Nephron (organoid): ENCODE results near the gene SOHLH1.

Experiments
- H3K27ac Mint-ChIP-seq, 3 experiments: 2 replicates each; pipeline ENCODE4 v1.8.0; 2020; ENCODE audit warnings: mixed read lengths in 3 of 3, mild to moderate bottlenecking in 2 of 3, moderate library complexity in 1 of 3
- H3K27me3 Mint-ChIP-seq: 2 replicates; pipeline ENCODE4 v1.8.0; 2021; ENCODE audit warnings: low read depth, mild to moderate bottlenecking, moderate library complexity, mixed read lengths
- H3K36me3 Mint-ChIP-seq: 2 replicates; pipeline ENCODE4 v1.8.0; 2020; ENCODE audit warnings: low read depth, mixed read lengths
- H3K4me1 Mint-ChIP-seq: 2 replicates; pipeline ENCODE4 v1.8.0; 2020; ENCODE audit warnings: mixed read lengths
- H3K4me3 Mint-ChIP-seq, 3 experiments: 2 replicates each; pipeline ENCODE4 v1.8.0; 2020; ENCODE audit warnings: mild to moderate bottlenecking in 3 of 3, mixed read lengths in 3 of 3, moderate library complexity in 2 of 3
- H3K9me3 Mint-ChIP-seq: 2 replicates; pipeline ENCODE4 v1.8.0; 2020; ENCODE audit warnings: mixed read lengths
- TF ChIP-seq, protein P1 (sequence below), 3 experiments: fragments of 200-600 bp; sonication (generic); IDR thresholded peaks; one replicate each; pipeline ENCODE4 v1.5.0; 2021; ENCODE audit warnings: antibody characterized with exemption in 3 of 3; ENCODE audit not compliant: unreplicated experiment in 3 of 3

The SOHLH1 gene

DNA sequence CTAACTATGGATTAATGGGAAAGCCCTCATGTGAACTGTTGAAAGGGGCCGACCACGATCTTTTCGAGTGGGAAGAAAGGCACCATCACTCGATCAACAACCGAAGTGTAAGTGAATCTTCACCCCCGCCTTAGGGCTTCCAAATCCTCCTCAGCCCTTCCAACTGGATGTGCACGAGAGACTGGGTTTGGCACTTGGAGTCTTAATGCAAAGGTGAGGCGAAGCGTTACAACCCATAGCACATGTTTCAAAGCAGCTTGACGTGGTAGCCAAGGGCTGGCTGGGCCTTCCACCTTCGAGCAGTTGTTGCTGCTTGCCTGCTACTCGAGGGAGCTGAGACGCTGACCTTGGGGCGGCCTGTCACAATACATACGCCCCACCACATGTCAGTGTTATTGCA lies 41.9 kb downstream of the SOHLH1 start:
- Mint-ChIP-seq H3K4me3 (no peak overlapping the region), H3K27me3 (no peaks in the 10 kb centered on the region), H3K27ac (no peak overlapping the region), H3K4me1 (peaks cover 8% of the 10 kb centered on the region), H3K36me3 (no peaks in the 10 kb centered on the region), H3K9me3 (peaks cover 12% of the 10 kb centered on the region)
- TF ChIP-seq, protein P1, sequence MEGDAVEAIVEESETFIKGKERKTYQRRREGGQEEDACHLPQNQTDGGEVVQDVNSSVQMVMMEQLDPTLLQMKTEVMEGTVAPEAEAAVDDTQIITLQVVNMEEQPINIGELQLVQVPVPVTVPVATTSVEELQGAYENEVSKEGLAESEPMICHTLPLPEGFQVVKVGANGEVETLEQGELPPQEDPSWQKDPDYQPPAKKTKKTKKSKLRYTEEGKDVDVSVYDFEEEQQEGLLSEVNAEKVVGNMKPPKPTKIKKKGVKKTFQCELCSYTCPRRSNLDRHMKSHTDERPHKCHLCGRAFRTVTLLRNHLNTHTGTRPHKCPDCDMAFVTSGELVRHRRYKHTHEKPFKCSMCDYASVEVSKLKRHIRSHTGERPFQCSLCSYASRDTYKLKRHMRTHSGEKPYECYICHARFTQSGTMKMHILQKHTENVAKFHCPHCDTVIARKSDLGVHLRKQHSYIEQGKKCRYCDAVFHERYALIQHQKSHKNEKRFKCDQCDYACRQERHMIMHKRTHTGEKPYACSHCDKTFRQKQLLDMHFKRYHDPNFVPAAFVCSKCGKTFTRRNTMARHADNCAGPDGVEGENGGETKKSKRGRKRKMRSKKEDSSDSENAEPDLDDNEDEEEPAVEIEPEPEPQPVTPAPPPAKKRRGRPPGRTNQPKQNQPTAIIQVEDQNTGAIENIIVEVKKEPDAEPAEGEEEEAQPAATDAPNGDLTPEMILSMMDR (IDR thresholded peaks at IDR 0.05; ENCODE audit: unreplicated experiment in 3 of 3), result no peak

DNA sequence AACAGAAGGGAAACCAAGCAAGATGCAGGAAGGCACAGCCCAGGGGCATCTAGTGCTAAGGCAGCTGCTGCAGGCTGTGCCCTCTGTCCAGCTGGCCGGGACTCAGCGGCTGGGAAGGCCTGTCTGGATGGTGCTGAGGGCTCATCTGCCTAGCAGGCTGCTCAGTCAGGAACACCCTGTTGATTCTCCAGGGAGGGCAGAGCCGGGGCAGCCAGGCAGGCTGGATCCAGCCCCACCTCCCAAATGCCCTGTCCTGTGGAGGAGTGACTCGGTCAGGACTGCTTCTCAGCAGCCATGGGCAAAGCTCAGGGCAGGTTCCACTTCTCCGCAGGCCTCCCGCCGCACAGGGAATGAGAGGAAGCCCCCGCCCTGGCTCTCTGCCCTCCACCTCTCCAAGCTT lies 44.0 kb downstream of the SOHLH1 start:
- Mint-ChIP-seq H3K4me3 (no peak overlapping the region), H3K27me3 (no peaks in the 10 kb centered on the region), H3K9me3 (peaks cover 27% of the 10 kb centered on the region), H3K27ac (no peak overlapping the region), H3K4me1 (no peaks in the 10 kb centered on the region), H3K36me3 (peaks cover 3% of the 10 kb centered on the region)
- TF ChIP-seq, protein P1 (IDR thresholded peaks at IDR 0.05; ENCODE audit: unreplicated experiment in 3 of 3), result no peak

DNA sequence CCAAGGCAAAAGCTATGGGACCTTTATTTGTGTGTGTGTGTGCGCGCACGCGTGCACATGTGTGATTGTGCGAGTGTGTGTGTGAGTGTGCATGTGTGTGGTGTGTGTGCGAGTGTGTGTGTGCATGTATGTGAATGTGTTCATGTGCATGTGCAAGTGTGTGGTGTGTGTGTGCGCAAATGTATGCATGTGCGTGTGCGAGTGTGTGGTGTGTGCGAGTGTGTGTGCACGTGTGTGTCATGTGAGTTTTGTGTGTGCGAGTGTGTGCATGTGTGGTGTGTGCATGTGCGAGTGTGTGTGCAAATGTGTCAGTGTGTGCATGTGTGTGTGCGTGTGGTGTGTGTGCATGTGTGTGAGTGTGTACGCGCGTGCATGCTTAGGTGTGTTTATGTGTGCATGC lies 48.9 kb downstream of the SOHLH1 start:
- H3K4me1 Mint-ChIP-seq, result no peaks in the 10 kb centered on the region
- TF ChIP-seq, protein P1 (IDR thresholded peaks at IDR 0.05; ENCODE audit: unreplicated experiment in 3 of 3), result no peak
- H3K4me3 Mint-ChIP-seq, result no peak overlapping the region
- H3K27ac Mint-ChIP-seq, result no peak overlapping the region
- H3K36me3 Mint-ChIP-seq, result peaks cover 5% of the 10 kb centered on the region
- no peaks in the 10 kb centered on the region for H3K27me3 Mint-ChIP-seq
- H3K9me3 Mint-ChIP-seq, result peaks cover 51% of the 10 kb centered on the region

DNA sequence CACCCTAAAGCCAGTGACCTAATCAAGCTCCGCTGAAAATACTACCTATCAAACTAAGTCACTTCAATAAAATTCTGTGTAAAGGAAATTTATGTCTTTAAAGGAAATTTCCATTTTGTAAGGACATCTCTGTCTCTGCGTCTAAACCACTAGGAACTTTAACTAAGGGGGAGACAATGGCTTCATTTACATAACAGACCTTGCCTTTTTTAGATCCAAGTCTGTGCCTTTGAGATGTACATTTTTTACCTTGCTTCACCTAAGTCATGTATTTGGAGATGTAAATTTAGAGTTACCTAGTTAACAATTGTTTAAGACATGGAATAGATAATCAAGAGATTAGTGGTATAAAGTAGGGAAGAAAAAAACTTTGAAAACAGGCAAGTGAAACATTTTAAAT lies 49.8 kb downstream of the SOHLH1 start:
- no peak overlapping the region for H3K27ac Mint-ChIP-seq
- H3K4me1 Mint-ChIP-seq, result no peaks in the 10 kb centered on the region
- H3K36me3 Mint-ChIP-seq, result peaks cover 5% of the 10 kb centered on the region
- no peak overlapping the region for H3K4me3 Mint-ChIP-seq
- TF ChIP-seq, protein P1 (IDR thresholded peaks at IDR 0.05; ENCODE audit: unreplicated experiment in 3 of 3), result no peak
- H3K27me3 Mint-ChIP-seq, result peaks cover 3% of the 10 kb centered on the region
- H3K9me3 Mint-ChIP-seq, result peaks cover 56% of the 10 kb centered on the region

DNA sequence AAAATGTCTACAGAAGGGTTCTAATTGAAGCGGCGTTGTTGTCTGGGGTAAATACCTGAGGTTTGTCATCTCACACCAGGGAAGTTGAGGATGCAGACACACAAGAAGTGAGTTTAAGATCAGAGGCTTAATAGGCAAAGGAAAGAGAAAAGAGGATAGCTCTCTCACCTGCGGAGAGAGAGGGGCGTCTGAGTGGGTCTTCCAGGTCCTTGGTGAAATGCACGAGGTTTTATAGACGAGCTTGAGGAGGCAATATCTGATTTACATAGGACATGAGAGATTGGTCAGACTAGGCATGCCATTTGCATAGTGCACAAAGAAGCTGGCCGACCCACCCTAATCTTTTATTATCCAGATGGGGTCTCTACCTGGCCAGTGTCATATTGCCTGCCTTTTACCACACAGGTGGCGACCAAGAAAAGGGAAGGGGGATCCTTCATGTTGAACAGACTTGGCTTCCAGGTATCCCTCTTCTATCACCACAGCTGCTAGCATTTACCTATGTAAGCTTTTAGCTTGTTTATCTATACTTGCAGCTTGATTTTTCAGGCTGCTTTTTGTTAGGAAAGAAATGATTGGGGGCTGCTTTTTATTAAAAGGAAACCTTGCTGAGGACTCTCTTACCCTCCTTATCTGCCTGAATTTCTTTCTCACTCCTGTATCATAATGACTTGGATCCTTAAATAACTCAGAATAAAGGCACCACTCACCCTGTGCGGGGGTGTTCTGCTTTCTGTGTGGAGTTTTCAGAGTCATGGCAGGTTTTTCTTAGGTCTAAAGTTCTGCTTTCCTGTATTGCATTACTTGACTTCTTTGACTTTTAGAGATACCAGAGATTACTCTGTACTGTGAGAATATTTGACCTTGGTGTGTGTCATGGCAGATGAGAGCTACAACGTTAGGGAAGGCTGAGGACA lies 50.5 kb downstream of the SOHLH1 start:
- no peak overlapping the region for H3K4me3 Mint-ChIP-seq
- TF ChIP-seq, protein P1 (IDR thresholded peaks at IDR 0.05; ENCODE audit: unreplicated experiment in 3 of 3), result no peak
- peaks cover 5% of the 10 kb centered on the region for H3K27me3 Mint-ChIP-seq
- no peaks in the 10 kb centered on the region for H3K4me1 Mint-ChIP-seq
- peaks cover 56% of the 10 kb centered on the region for H3K9me3 Mint-ChIP-seq
- H3K36me3 Mint-ChIP-seq, result peaks cover 5% of the 10 kb centered on the region
- H3K27ac Mint-ChIP-seq, result no peak overlapping the region

DNA sequence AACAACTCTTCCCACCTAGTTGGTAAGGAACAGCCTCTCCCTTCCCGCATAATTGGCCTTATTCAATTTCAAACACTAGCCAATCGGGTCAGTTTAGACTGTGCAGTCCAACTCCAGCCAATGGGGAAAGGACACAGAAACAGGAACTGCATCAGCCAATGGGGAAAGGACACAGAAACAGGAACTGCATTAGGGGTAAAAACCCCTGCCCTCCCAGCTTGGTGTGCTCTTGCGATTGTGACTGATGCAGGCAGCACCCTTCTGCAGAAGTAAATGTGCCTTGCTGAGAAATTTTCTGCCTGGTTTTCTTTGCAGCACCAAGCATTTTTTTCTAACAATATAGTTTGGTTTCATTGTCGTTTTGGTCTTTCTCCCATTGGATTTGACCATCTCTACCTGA lies 51.4 kb downstream of the SOHLH1 start:
- Mint-ChIP-seq H3K4me3 (peak overlapping the region; percentile 21 to 53 (median 50)), H3K4me1 (no peaks in the 10 kb centered on the region), H3K27me3 (peaks cover 5% of the 10 kb centered on the region), H3K9me3 (peaks cover 61% of the 10 kb centered on the region), H3K27ac (peak overlapping the region in 2 of 3 experiments; percentile 72 to 77), H3K36me3 (peaks cover 5% of the 10 kb centered on the region)
- TF ChIP-seq, protein P1 (IDR thresholded peaks at IDR 0.05; ENCODE audit: unreplicated experiment in 3 of 3), result no peak
